Prostate gland (tissue), 2 donors: ENCODE measurements around the gene IBSP.

Experiments
- CTCF ChIP-seq, 4 experiments: fragments of 200-600 bp in 2 of 4; fragments of 450-650 bp in 2 of 4; sonication (generic) in 2 of 4; IDR thresholded peaks; 1 replicate in 3 of 4; 2 replicates in 1 of 4; pipeline ENCODE4 v1.5.1; 2016 to 2019; ENCODE audit warnings: antibody characterized with exemption in 4 of 4, mild to moderate bottlenecking in 2 of 4, moderate library complexity in 2 of 4
- POLR2AphosphoS5 ChIP-seq: sonication (generic); formaldehyde crosslinking; IDR thresholded peaks from one replicate; pipeline ENCODE4 v1.6.1; 2017; ENCODE audit warnings: antibody characterized with exemption

GRCh38 chr4:87838205-87838604, 38.9 kb downstream of the IBSP start:
- TF ChIP-seq CTCF (IDR thresholded peaks at IDR 0.05) = no peak
- TF ChIP-seq POLR2AphosphoS5 = no peak
